ENCODE data around the gene STOX2.

The STOX2 gene, protein sequence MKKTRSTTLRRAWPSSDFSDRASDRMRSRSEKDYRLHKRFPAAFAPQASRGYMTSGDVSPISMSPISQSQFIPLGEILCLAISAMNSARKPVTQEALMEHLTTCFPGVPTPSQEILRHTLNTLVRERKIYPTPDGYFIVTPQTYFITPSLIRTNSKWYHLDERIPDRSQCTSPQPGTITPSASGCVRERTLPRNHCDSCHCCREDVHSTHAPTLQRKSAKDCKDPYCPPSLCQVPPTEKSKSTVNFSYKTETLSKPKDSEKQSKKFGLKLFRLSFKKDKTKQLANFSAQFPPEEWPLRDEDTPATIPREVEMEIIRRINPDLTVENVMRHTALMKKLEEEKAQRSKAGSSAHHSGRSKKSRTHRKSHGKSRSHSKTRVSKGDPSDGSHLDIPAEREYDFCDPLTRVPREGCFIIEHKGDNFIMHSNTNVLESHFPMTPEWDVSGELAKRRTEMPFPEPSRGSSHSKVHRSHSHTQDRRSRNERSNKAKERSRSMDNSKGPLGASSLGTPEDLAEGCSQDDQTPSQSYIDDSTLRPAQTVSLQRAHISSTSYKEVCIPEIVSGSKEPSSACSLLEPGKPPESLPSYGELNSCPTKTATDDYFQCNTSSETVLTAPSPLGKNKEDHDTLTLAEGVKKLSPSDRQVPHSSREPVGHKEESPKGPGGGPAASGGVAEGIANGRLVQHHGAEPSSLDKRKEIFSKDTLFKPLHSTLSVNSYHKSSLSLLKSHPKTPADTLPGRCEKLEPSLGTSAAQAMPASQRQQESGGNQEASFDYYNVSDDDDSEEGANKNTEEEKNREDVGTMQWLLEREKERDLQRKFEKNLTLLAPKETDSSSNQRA (N-terminal part only)

DNA sequence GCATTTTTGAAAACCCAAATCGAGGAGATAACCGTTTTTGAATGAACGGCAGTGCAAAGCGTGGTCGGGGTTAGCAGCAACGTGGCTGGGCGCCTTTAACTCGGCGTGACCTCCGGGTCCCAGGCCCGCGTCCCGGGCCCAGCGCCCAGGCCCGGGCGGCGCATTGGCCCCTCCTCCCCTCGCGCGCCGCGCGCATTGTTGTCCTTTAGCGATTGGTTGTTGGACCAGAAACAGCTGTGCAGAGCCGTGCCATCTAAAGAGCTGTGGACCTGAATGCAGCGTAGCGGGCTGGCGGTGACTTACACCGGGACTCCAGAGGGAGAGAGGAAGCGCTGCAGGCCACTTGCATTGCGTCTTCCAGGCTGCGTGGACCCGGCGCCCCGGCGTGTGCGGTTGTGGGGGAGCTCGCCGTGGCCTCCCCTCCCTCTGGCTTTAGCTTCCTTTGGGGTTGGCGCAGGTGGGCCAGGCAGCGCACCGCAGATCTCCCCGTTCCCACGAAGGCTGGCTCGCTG lies at the start of gene STOX2:
TSS of gene STOX2 (plus strand) at position 227 of the 512 bp plus-strand sequence. CDS start 1,484 bp downstream, outside the sequence.
- no peak for DNase-seq (ENCODE audit: low read depth)

DNA sequence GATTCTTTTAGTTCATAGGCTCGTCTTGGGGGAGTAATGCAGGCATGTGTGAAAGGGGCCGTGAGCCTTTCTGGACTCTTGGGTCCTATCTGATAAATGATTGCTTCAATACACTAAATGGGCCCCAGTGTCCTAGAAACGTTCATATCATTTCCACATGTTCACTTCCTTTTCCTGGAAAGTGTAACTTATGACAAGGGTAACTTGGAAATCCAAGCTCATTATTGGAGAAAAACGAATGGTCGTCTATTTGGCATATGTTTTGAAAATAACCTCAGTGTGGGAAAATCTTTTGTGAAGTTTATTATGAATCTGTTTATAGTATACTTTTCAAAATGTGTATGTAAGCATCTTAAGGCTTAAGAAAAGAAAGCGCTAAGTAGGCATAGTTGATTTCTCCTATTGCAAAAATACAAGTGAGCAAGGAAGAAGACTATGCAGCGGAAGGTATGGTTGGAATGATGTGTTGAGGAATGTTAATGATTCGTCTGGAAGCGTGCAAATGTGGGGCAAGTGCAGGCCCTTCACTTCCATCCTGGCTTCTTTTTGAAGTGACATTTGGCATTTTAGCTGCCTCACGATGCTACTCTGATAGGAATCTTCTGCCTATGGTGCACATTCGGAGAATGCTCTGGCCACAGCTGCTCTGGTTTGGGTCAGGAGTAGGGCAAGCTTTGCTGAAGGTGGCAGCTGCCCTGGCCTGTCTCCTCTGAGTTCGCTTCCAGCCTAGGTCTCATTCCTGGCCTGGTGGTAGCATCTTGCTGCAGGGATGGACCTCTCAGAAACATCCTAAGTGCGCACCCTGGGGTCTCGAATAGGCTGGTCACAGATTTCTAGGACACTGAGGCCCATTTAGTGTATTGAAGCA lies 49.5 kb upstream of the STOX2 start:
- no peak for DNase-seq (ENCODE audit: low read depth)

- DNase-seq (ENCODE audit: low read depth), result no peak
Observed at GRCh38 chr4:183857040-183857439, 48.1 kb upstream of the STOX2 start.

DNA sequence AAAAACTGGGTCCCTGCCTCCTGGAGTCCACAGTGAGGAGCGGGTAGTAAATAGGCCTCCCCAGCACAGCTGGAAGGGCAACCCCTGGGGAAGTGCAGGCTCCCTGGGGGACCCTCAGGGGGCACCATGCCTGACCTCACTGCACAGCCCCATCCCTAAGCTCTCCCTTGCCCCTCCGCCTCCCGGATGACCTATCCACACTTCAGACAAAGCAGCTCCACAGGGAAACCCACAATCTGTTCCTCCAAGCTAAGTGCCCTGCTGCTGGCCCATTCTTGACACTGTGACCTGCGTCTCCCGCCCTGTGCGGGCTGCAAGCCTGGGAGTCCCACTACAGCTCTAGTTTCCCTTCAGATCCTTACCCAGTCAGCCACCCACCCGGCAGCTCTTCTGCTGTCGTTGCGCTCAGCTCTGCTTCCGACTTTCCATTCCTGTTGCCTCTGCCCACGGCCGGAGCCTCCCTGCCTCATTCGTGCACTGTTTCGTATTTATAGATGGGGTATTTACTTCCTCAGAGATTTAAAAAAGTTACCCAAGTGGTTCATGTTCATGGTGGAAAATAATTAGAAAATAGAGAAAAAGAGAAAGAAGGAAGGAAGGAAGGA lies 47.0 kb upstream of the STOX2 start:
- DNase-seq (ENCODE audit: low read depth), result no peak

GRCh38 chr4:183860119-183860518 lies 45.0 kb upstream of the STOX2 start:
- no peak for DNase-seq (ENCODE audit: low read depth)

DNA sequence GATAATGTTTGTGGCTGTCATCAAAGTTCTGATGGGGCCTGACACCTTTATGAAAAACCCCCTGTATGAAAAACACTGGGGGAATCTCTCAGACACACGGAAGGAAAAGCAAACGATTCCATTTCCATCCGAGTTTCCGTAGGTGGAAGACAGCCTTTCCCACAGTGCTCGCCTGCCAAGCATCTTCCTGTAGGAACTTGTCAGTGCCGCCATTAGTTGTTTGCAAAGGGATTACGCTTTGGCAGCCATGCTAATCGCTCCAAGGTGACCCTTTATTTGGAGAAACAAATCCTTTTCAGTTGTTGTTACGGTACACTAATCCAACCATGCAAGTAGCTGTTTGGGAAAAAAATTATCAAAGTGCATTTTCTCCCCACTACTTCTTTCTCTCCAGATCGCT lies 44.4 kb upstream of the STOX2 start:
- no peak for DNase-seq (ENCODE audit: low read depth)

DNA sequence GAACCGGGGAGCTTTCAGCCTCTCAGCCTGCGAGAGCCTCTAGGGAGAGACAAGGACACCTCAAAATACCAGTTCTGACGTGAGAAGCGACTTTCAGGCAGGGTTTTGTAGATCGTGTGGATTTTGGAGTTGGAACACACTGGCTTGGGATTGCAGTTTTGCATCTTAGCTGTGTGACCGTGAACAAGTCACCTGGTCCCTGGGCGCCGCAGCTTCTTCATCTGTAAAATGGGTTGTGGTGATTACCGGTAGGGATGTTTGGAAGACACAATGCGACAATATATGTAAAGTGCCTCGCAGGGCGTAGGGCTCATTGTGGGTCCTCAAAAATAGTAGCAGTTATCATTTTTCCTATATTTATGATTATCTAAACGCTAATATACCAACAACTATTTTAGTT lies 43.7 kb upstream of the STOX2 start:
- no peak for DNase-seq (ENCODE audit: low read depth)

GRCh38 chr4:183863155-183863825 lies 41.8 kb upstream of the STOX2 start:
- no peak for DNase-seq (ENCODE audit: low read depth)

GRCh38 chr4:183867247-183867646 lies 37.9 kb upstream of the STOX2 start:
- DNase-seq (ENCODE audit: low read depth), result no peak

GRCh38 chr4:183870997-183871396 lies 34.1 kb upstream of the STOX2 start:
- DNase-seq (ENCODE audit: low read depth), result no peak

DNA sequence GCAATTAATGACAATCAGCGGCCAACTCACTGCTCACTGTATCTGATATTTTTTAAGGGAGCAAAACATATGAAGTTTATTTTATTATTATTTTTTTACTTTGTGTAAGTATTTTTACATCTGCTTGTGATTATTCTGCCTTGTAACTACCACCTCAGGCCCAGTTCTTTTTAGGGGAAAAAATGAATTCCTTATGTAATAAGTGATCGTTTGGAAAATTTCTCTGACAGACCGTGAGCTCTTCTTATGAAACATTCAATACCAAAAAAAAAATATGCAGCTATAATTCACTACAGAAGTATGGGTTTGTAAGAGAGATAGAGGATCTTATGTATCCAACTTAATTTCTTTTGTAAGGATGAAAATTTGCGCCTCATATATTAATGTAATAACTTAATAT lies 33.5 kb upstream of the STOX2 start:
- DNase-seq (ENCODE audit: low read depth), result no peak

DNA sequence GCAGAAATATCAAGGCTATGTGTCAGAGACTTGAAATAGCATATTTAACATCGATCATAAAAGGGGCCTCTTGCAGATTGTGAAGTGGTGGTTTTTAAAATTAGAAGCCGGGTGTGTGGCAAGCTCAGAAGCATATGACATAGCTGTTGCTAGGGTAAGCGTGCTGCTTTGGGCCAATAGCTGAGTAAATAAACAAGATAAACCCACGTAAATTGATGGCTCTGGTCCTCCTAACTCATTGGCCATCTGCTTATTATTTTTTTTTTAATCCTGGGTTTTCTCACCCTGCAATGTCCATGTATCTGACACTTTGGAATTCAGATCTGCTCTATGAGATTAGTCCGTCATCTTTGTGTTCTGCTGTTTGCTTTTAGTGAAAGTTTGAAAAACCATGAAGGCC lies 32.6 kb upstream of the STOX2 start:
- no peak for DNase-seq (ENCODE audit: low read depth)

DNA sequence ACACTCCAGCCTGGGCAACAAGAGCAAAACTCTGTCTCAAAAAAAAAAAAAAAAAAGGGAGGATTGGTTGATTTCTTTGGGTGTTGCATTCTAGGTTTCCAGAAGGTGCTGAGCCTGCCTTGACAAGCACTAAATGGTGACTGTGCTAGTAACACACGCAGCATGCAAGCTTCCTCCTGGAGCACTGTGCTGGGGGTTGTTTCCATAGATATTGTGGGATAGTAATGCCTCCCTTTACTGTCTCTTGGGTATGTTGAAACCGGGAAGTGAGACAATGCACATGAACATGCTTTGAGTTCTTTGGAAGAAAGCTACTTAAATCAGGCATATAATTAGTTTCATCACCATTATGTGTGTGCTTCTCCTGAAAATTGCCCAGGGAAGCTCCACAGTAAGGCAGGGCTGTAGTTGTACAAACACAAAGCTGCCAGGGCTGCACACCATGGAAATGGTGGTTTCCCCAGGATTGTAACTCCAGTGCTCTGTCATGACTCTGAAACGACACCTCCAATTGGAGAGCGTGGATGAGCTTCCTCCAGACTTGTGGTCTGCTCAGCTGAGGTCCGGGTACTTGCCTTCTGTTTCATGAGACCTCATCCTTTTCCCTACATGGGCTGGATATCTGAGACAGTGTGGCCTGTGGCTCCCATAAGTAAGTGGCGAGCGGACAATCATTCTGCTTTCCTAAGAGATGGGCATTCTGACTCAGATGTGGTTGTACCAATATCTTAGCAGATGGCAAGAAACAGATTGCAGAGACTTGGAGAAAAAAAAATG lies 31.5 kb upstream of the STOX2 start:
- DNase-seq (ENCODE audit: low read depth), result no peak

DNA sequence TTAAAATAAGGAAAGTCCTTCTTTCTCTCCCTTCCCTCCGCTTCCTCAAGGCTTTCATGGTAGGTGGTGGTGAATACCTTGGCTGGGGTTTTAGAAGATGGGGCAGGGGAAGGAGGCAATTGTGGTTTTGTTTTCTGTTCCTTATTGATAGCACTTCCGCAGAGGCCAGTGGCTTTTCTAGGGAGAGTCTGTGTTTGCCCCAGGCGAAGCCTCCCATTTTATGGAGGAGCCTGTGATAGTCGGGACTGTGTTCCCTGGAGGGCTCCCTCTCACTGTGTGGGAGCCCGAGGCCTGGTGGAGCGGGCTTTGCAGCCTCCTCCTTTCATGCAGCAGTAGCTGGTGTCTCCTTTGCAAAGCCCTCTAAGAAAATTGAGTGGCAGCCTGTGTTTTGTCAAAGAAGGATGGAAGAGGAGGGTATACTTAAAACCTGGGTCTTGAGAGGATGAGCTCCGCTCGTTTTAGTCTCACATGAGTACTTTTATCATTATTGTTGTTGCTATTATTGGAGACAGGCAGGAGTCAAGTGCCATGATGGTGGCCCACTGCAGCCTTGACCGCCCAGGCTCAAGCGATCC lies 29.8 kb upstream of the STOX2 start:
- no peak for DNase-seq (ENCODE audit: low read depth)

- no peak for DNase-seq (ENCODE audit: low read depth)
Observed at GRCh38 chr4:183876268-183876934, 28.7 kb upstream of the STOX2 start.

DNA sequence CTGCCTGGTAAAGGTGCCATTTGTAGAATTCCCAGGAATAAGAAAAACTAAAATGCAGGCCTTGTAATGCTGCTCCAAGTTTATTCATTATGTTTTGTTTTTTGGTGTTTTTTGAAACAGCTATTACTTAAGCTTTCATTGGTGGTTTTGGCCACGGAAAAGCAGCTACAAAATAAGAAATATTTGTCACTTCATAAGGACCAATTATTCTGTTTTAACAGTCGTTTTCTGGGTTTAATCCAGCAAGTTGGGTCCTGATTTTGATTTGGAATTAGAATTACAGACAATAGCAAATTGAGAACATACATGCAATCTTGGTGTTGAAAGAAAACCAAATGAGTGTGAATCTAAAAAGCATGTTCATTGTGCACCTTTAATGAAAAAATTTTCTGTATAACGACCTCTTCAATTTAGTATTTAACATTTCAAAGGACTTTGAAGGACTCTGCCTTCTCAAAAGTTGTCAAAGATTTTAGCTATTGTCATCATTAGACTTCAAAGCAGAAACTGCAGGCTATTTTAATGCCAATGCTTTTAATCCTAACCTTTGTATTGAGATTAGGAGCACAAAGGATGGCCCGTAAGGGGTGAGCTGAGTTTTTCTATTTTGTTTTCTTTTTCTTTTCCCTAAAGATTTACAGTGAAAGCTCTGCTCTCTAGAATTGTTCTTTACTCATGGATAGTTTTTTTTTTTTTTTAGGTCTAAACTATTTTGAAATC lies 26.7 kb upstream of the STOX2 start:
- DNase-seq (ENCODE audit: low read depth), result no peak

GRCh38 chr4:183885205-183885720 lies 19.8 kb upstream of the STOX2 start:
- no peak for DNase-seq (ENCODE audit: low read depth)

DNA sequence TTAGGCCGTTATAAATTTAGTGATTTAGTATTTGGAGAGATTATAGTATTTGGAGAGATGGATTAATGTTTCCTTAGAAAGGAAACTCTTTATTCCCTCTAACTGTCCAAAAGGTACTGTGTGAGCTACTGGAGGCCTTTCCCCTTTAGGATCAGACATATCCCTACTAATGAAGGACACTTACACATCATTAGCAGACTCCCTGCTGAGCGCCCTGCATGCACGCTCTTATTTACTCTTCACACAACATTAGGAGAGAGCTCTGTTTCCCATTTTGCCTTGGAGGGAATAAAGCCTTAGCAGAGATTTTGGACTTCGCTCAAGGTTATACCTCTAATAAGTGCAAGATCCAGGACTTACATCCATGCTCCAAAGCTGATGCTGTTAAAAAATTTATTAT lies 17.8 kb upstream of the STOX2 start:
- DNase-seq (ENCODE audit: low read depth), result no peak

All from stimulated activated CD4-positive, alpha-beta T cell treated with anti-CD3 and anti-CD28 coated beads, Interleukin-2, amount 100 ng/mL, for 4 hours (primary cell).